ENCODE results near the gene DTX1. TPM values are rescaled to one million over a fixed set of nuclear protein-coding genes. Genes with fewer than 3 reads are reported as not detected.

The DTX1 gene
- total and polyA plus RNA-seq, 7 experiments from 2014 or later = 0.80 to 15.8 (median 4.5) TPM; not detected in 1

GRCh38 chr12:113104953-113105510 is 48.5 kb downstream of the DTX1 start:
- peak overlapping the region in 4 of 9 donors; percentile 60 to 92 (median 82) for H3K27ac Mint-ChIP-seq
- intact Hi-C loops (cut with micrococcal nuclease) = no loop called here

GRCh38 chr12:113105606-113106271 is 49.2 kb downstream of the DTX1 start:
- Mint-ChIP-seq H3K4me3 (peak overlapping the region in 1 of 10 donors; percentile 86), H3K4me1 (peaks cover 8 to 31% (median 18%) of the 10 kb centered on the region in 7 donors), H3K27me3 (no peaks in the 10 kb centered on the region), H3K27ac (peak overlapping the region in 2 of 9 donors; percentile 51 to 75), H3K36me3 (no peaks in the 10 kb centered on the region), H3K9me3 (peaks cover 0 to 1% (median 0%) of the 10 kb centered on the region in 11 donors)
- POLR2A ChIA-PET = no interaction called here
- Histone ChIP-seq H3K27ac (ENCODE audit: low read depth, low read length) (no peak overlapping the region), H3K4me1 (ENCODE audit: control insufficient read depth in 2 of 2, insufficient read depth in 2 of 2, low read length in 2 of 2) (peaks cover 6 to 7% of the 10 kb centered on the region in 2 donors), H3K27me3 (ENCODE audit: control insufficient read depth in 2 of 2, insufficient read depth in 2 of 2, low read length in 2 of 2) (no peaks in the 10 kb centered on the region), H3K36me3 (ENCODE audit: control insufficient read depth in 2 of 3, insufficient read depth in 3 of 3, low read length in 3 of 3) (no peaks in the 10 kb centered on the region), H3K4me3 (ENCODE audit: low read length) (no peak overlapping the region), H3K9me3 (ENCODE audit: control insufficient read depth in 2 of 3, low read length in 3 of 3) (no peaks in the 10 kb centered on the region)
- intact Hi-C loops (cut with micrococcal nuclease) = no loop called here
- DNase-seq = no peak
- CTCF ChIA-PET = no interaction called here
- no peak for ATAC-seq

More at GRCh38 chr12:113104953-113105510, 48.5 kb downstream of the DTX1 start:
- ChIA-PET CTCF (interaction anchor here (0.6 kb wide), 1 partner anchor 37 kb away, joined by 3 read pairs; no protein-coding TSS in a partner anchor), POLR2A (no interaction called here)
- Histone ChIP-seq H3K4me1 (ENCODE audit: control insufficient read depth in 2 of 2, insufficient read depth in 2 of 2, low read length in 2 of 2) (peaks cover 6 to 7% of the 10 kb centered on the region in 2 donors), H3K36me3 (ENCODE audit: control insufficient read depth in 2 of 3, insufficient read depth in 3 of 3, low read length in 3 of 3) (no peaks in the 10 kb centered on the region), H3K4me3 (ENCODE audit: low read length) (no peak overlapping the region), H3K27ac (ENCODE audit: low read depth, low read length) (no peak overlapping the region), H3K9me3 (ENCODE audit: control insufficient read depth in 2 of 3, low read length in 3 of 3) (no peaks in the 10 kb centered on the region), H3K27me3 (ENCODE audit: control insufficient read depth in 2 of 2, insufficient read depth in 2 of 2, low read length in 2 of 2) (no peaks in the 10 kb centered on the region)
- Mint-ChIP-seq H3K4me3 (peak overlapping the region in 8 of 10 donors; percentile 16 to 91 (median 76)), H3K27me3 (no peaks in the 10 kb centered on the region), H3K4me1 (peaks cover 7 to 26% (median 14%) of the 10 kb centered on the region in 7 donors), H3K9me3 (peaks cover 0 to 1% (median 0%) of the 10 kb centered on the region in 11 donors), H3K36me3 (no peaks in the 10 kb centered on the region)
- DNase-seq (no peak), ATAC-seq (no peak)

GRCh38 chr12:113106361-113106760 is 49.8 kb downstream of the DTX1 start:
- intact Hi-C loops (cut with micrococcal nuclease) = no loop called here
- CTCF ChIA-PET = no interaction called here
- peak overlapping the region in 1 of 10 donors; percentile 3 for H3K4me3 Mint-ChIP-seq
- H3K9me3 Mint-ChIP-seq = peaks cover 0 to 1% (median 0%) of the 10 kb centered on the region in 11 donors
- peak overlapping the region in 3 of 9 donors; percentile 25 to 66 (median 52) for H3K27ac Mint-ChIP-seq
- Histone ChIP-seq H3K4me3 (ENCODE audit: low read length) (no peak overlapping the region), H3K27me3 (ENCODE audit: control insufficient read depth in 2 of 2, insufficient read depth in 2 of 2, low read length in 2 of 2) (no peaks in the 10 kb centered on the region), H3K9me3 (ENCODE audit: control insufficient read depth in 2 of 3, low read length in 3 of 3) (no peaks in the 10 kb centered on the region), H3K27ac (ENCODE audit: low read depth, low read length) (no peak overlapping the region), H3K4me1 (ENCODE audit: control insufficient read depth in 2 of 2, insufficient read depth in 2 of 2, low read length in 2 of 2) (peaks cover 6 to 7% of the 10 kb centered on the region in 2 donors), H3K36me3 (ENCODE audit: control insufficient read depth in 2 of 3, insufficient read depth in 3 of 3, low read length in 3 of 3) (no peaks in the 10 kb centered on the region)
- POLR2A ChIA-PET = no interaction called here
- DNase-seq = no peak
- H3K27me3 Mint-ChIP-seq = no peaks in the 10 kb centered on the region
- H3K4me1 Mint-ChIP-seq = peaks cover 8 to 31% (median 18%) of the 10 kb centered on the region in 7 donors
- no peak for ATAC-seq
- H3K36me3 Mint-ChIP-seq = no peaks in the 10 kb centered on the region

- H3K27ac Mint-ChIP-seq = peak overlapping the region in 2 of 9 donors; percentile 40 to 86
- POLR2A ChIA-PET = no interaction called here
- no peak for ATAC-seq
Measured at GRCh38 chr12:113108308-113108707, 51.8 kb downstream of the DTX1 start.

GRCh38 chr12:113109360-113109759 is 52.8 kb downstream of the DTX1 start:
- no peaks in the 10 kb centered on the region for H3K27me3 ChIP-seq (ENCODE audit: control insufficient read depth in 2 of 2, insufficient read depth in 2 of 2, low read length in 2 of 2)
- POLR2A ChIA-PET = no interaction called here
- H3K4me3 Mint-ChIP-seq = no peak overlapping the region
- H3K27ac Mint-ChIP-seq = peak overlapping the region in 1 of 9 donors; percentile 24
- H3K27ac ChIP-seq (ENCODE audit: low read depth, low read length) = no peak overlapping the region
- peaks cover 0 to 2% (median 0%) of the 10 kb centered on the region in 11 donors for H3K9me3 Mint-ChIP-seq
- H3K4me1 Mint-ChIP-seq = peaks cover 0 to 18% (median 15%) of the 10 kb centered on the region in 7 donors
- H3K4me3 ChIP-seq (ENCODE audit: low read length) = no peak overlapping the region
- no peaks in the 10 kb centered on the region for H3K9me3 ChIP-seq (ENCODE audit: control insufficient read depth in 2 of 3, low read length in 3 of 3)
- CTCF ChIA-PET = no interaction called here
- H3K4me1 ChIP-seq (ENCODE audit: control insufficient read depth in 2 of 2, insufficient read depth in 2 of 2, low read length in 2 of 2) = peaks cover 0 to 6% of the 10 kb centered on the region in 2 donors
- H3K36me3 ChIP-seq (ENCODE audit: control insufficient read depth in 2 of 3, insufficient read depth in 3 of 3, low read length in 3 of 3) = no peaks in the 10 kb centered on the region
- ATAC-seq (no peak), DNase-seq (no peak)
- intact Hi-C loops (cut with micrococcal nuclease) = no loop called here
- H3K27me3 Mint-ChIP-seq = peaks cover 0 to 3% (median 0%) of the 10 kb centered on the region in 5 donors
- H3K36me3 Mint-ChIP-seq = no peaks in the 10 kb centered on the region

More at GRCh38 chr12:113108308-113108707, 51.8 kb downstream of the DTX1 start:
- Mint-ChIP-seq H3K4me3 (no peak overlapping the region), H3K27me3 (peaks cover 0 to 3% (median 0%) of the 10 kb centered on the region in 5 donors), H3K4me1 (peaks cover 8 to 26% (median 18%) of the 10 kb centered on the region in 7 donors), H3K9me3 (peaks cover 0 to 2% (median 0%) of the 10 kb centered on the region in 11 donors), H3K36me3 (no peaks in the 10 kb centered on the region)
- intact Hi-C loops (cut with micrococcal nuclease) = no loop called here
- Histone ChIP-seq H3K36me3 (ENCODE audit: control insufficient read depth in 2 of 3, insufficient read depth in 3 of 3, low read length in 3 of 3) (no peaks in the 10 kb centered on the region), H3K4me1 (ENCODE audit: control insufficient read depth in 2 of 2, insufficient read depth in 2 of 2, low read length in 2 of 2) (peaks cover 5 to 6% of the 10 kb centered on the region in 2 donors), H3K4me3 (ENCODE audit: low read length) (no peak overlapping the region), H3K27ac (ENCODE audit: low read depth, low read length) (no peak overlapping the region), H3K27me3 (ENCODE audit: control insufficient read depth in 2 of 2, insufficient read depth in 2 of 2, low read length in 2 of 2) (no peaks in the 10 kb centered on the region), H3K9me3 (ENCODE audit: control insufficient read depth in 2 of 3, low read length in 3 of 3) (no peaks in the 10 kb centered on the region)
- CTCF ChIA-PET = no interaction called here
- no peak for DNase-seq

GRCh38 chr12:113109872-113110599 is 53.5 kb downstream of the DTX1 start:
- no peaks in the 10 kb centered on the region for H3K36me3 Mint-ChIP-seq
- H3K27ac ChIP-seq (ENCODE audit: low read depth, low read length) = no peak overlapping the region
- H3K27ac Mint-ChIP-seq = peak overlapping the region in 3 of 9 donors; percentile 1 to 68 (median 24)
- ATAC-seq (peak; percentile 34), DNase-seq (no peak)
- no peak overlapping the region for H3K4me3 ChIP-seq (ENCODE audit: low read length)
- peaks cover 0 to 3% (median 0%) of the 10 kb centered on the region in 5 donors for H3K27me3 Mint-ChIP-seq
- POLR2A ChIA-PET = no interaction called here
- H3K4me1 Mint-ChIP-seq = peaks cover 0 to 14% (median 10%) of the 10 kb centered on the region in 7 donors
- intact Hi-C loops (cut with micrococcal nuclease) = no loop called here
- H3K36me3 ChIP-seq (ENCODE audit: control insufficient read depth in 2 of 3, insufficient read depth in 3 of 3, low read length in 3 of 3) = no peaks in the 10 kb centered on the region
- H3K9me3 ChIP-seq (ENCODE audit: control insufficient read depth in 2 of 3, low read length in 3 of 3) = no peaks in the 10 kb centered on the region
- H3K4me1 ChIP-seq (ENCODE audit: control insufficient read depth in 2 of 2, insufficient read depth in 2 of 2, low read length in 2 of 2) = peaks cover 0 to 6% of the 10 kb centered on the region in 2 donors
- peaks cover 0 to 2% (median 0%) of the 10 kb centered on the region in 11 donors for H3K9me3 Mint-ChIP-seq
- H3K4me3 Mint-ChIP-seq = no peak overlapping the region
- H3K27me3 ChIP-seq (ENCODE audit: control insufficient read depth in 2 of 2, insufficient read depth in 2 of 2, low read length in 2 of 2) = no peaks in the 10 kb centered on the region
- CTCF ChIA-PET = no interaction called here
